Measurements from ENCODE around the gene TTLL1. TPM values are rescaled to one million over a fixed set of nuclear protein-coding genes. Genes with fewer than 3 reads are reported as not detected.

Gene TTLL1
- total RNA-seq, 1 experiment from 2014 or later: 4.3 TPM

DNA sequence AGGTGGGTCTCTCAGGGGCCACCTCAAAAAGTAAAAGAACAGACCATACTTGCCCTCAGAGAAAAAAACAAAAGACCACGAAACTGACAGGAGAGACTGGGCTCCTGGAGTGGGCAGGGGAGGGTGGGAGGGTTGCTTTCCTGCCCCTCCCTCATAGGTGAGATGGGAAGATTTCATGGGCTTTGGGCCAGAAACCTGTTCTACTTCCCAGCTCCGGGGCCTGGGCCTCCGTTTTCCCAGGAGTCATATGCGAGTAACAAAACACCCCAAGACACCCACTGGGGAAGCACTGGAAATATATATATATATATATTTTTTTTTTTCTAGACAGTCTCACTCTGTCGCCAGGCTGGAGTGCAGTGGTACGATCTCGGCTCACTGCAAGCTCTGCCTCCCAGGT is 31.6 kb downstream of the TTLL1 start:
- RAD21 ChIA-PET (ENCODE audit: low non-redundant PET in 1 of 2, low total read pairs in 2 of 2, uncharacterized antibody in 2 of 2, unreplicated experiment in 2 of 2): interaction anchor here in 1 of 2 experiments (0.7 kb wide), 1 partner anchor 33 kb away, joined by 3 read pairs; no protein-coding TSS in a partner anchor
- POLR2A ChIA-PET: no interaction called here
- no peaks in the 10 kb centered on the region for H3K27me3 ChIP-seq (ENCODE audit: insufficient read depth, low read length)
- H3K27ac ChIP-seq (ENCODE audit: low read depth, low read length): no peak overlapping the region
- H2AFZ ChIP-seq (ENCODE audit: low read depth, low read length, poor library complexity, severe bottlenecking): no peak overlapping the region
- no peaks in the 10 kb centered on the region for H3K4me1 ChIP-seq (ENCODE audit: control insufficient read depth in 1 of 2, insufficient read depth in 2 of 2, low read length in 2 of 2)
- TF ChIP-seq, protein P1, sequence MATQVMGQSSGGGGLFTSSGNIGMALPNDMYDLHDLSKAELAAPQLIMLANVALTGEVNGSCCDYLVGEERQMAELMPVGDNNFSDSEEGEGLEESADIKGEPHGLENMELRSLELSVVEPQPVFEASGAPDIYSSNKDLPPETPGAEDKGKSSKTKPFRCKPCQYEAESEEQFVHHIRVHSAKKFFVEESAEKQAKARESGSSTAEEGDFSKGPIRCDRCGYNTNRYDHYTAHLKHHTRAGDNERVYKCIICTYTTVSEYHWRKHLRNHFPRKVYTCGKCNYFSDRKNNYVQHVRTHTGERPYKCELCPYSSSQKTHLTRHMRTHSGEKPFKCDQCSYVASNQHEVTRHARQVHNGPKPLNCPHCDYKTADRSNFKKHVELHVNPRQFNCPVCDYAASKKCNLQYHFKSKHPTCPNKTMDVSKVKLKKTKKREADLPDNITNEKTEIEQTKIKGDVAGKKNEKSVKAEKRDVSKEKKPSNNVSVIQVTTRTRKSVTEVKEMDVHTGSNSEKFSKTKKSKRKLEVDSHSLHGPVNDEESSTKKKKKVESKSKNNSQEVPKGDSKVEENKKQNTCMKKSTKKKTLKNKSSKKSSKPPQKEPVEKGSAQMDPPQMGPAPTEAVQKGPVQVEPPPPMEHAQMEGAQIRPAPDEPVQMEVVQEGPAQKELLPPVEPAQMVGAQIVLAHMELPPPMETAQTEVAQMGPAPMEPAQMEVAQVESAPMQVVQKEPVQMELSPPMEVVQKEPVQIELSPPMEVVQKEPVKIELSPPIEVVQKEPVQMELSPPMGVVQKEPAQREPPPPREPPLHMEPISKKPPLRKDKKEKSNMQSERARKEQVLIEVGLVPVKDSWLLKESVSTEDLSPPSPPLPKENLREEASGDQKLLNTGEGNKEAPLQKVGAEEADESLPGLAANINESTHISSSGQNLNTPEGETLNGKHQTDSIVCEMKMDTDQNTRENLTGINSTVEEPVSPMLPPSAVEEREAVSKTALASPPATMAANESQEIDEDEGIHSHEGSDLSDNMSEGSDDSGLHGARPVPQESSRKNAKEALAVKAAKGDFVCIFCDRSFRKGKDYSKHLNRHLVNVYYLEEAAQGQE (IDR thresholded peaks at IDR 0.05; ENCODE audit: low read depth): no peak
- TF ChIP-seq CEBPB (IDR thresholded peaks at IDR 0.05; ENCODE audit: low read depth) (no peak), ZFX (IDR thresholded peaks at IDR 0.05) (no peak), YY1 (IDR thresholded peaks at IDR 0.05; ENCODE audit: extremely low read depth, insufficient replicate concordance, low read depth, low read length) (no peak), ELF1 (IDR thresholded peaks at IDR 0.05; ENCODE audit: borderline replicate concordance, low read depth) (no peak), SIN3A (IDR thresholded peaks at IDR 0.05; ENCODE audit: low read depth) (no peak), JUND (IDR thresholded peaks at IDR 0.05) (no peak), SRF (IDR thresholded peaks at IDR 0.05; ENCODE audit: low read depth) (no peak)
- no peaks in the 10 kb centered on the region for H3K36me3 ChIP-seq (ENCODE audit: control insufficient read depth in 1 of 2, insufficient read depth in 2 of 2, low read length in 2 of 2)
- H3K9ac ChIP-seq (ENCODE audit: low read length): no peak overlapping the region
- no peaks in the 10 kb centered on the region for H4K20me1 ChIP-seq (ENCODE audit: insufficient read depth)
- no peak for DNase-seq (ENCODE audit: low read depth, low spot score)
- no peaks in the 10 kb centered on the region for H3K79me2 ChIP-seq (ENCODE audit: insufficient read depth, low read length)
- no peaks in the 10 kb centered on the region for H3K9me2 ChIP-seq (ENCODE audit: insufficient read depth)
- CTCF ChIA-PET: interaction anchor here (0.7 kb wide), 1 partner anchor 14 kb away, joined by 4 read pairs; no protein-coding TSS in a partner anchor
- no peak for ATAC-seq
- H3K4me2 ChIP-seq (ENCODE audit: low read length): no peak overlapping the region
- BruUV-seq (replicated peaks): no TSS peak
- intact Hi-C loops (cut with micrococcal nuclease): no loop called here
- H3K4me3 ChIP-seq (replicated peaks in 1 of 2; ENCODE audit: low read depth in 1 of 2, low read length in 2 of 2): no peak overlapping the region
- no peaks in the 10 kb centered on the region for H3K9me3 ChIP-seq (ENCODE audit: control insufficient read depth in 1 of 2, insufficient read depth in 1 of 2, low read depth in 1 of 2, low read length in 2 of 2)
